Measurements from ENCODE around the gene SLC29A1. TPM values are rescaled to one million over a fixed set of nuclear protein-coding genes. Genes with fewer than 3 reads are reported as not detected.

SLC29A1 gene
- total RNA-seq, 1 experiment from 2014 or later, result 47.6 TPM

- in situ Hi-C loops (cut with HindIII; ENCODE audit: low pct_unique_long_range_greater_than_20kb, low sequenced_read_pairs), result no loop called here
- DNase-seq (ENCODE audit: low read depth), result peak; percentile 65
Measured at GRCh38 chr6:44247338-44248302, 24.2 kb downstream of the SLC29A1 start.

- in situ Hi-C loops (cut with HindIII; ENCODE audit: low pct_unique_long_range_greater_than_20kb, low sequenced_read_pairs), result no loop called here
- no peak for DNase-seq (ENCODE audit: low read depth)
Measured at GRCh38 chr6:44248579-44248978, 25.2 kb downstream of the SLC29A1 start.

GRCh38 chr6:44249082-44249748 is 25.8 kb downstream of the SLC29A1 start:
- no peak for DNase-seq (ENCODE audit: low read depth)
- in situ Hi-C loops (cut with HindIII; ENCODE audit: low pct_unique_long_range_greater_than_20kb, low sequenced_read_pairs), result no loop called here

- in situ Hi-C loops (cut with HindIII; ENCODE audit: low pct_unique_long_range_greater_than_20kb, low sequenced_read_pairs), result no loop called here
- no peak for DNase-seq (ENCODE audit: low read depth)
Measured at GRCh38 chr6:44250067-44250717, 26.8 kb downstream of the SLC29A1 start.

GRCh38 chr6:44250718-44251123 is 27.3 kb downstream of the SLC29A1 start:
- in situ Hi-C loops (cut with HindIII; ENCODE audit: low pct_unique_long_range_greater_than_20kb, low sequenced_read_pairs), result no loop called here
- no peak for DNase-seq (ENCODE audit: low read depth)

- DNase-seq (ENCODE audit: low read depth), result no peak
- in situ Hi-C loops (cut with HindIII; ENCODE audit: low pct_unique_long_range_greater_than_20kb, low sequenced_read_pairs), result no loop called here
Measured at GRCh38 chr6:44251576-44252524, 28.5 kb downstream of the SLC29A1 start.

- in situ Hi-C loops (cut with HindIII; ENCODE audit: low pct_unique_long_range_greater_than_20kb, low sequenced_read_pairs), result no loop called here
- DNase-seq (ENCODE audit: low read depth), result peak; percentile 43
Measured at GRCh38 chr6:44253307-44254101, 30.1 kb downstream of the SLC29A1 start.

GRCh38 chr6:44254191-44255104 is 31.1 kb downstream of the SLC29A1 start:
- peak; percentile 26 for DNase-seq (ENCODE audit: low read depth)

GRCh38 chr6:44255105-44255808 is 31.9 kb downstream of the SLC29A1 start:
- no peak for DNase-seq (ENCODE audit: low read depth)
- in situ Hi-C loops (cut with HindIII; ENCODE audit: low pct_unique_long_range_greater_than_20kb, low sequenced_read_pairs), result no loop called here

More at GRCh38 chr6:44254191-44255104, 31.1 kb downstream of the SLC29A1 start:
- in situ Hi-C loops (cut with HindIII; ENCODE audit: low pct_unique_long_range_greater_than_20kb, low sequenced_read_pairs), result no loop called here

GRCh38 chr6:44255871-44256774 is 32.7 kb downstream of the SLC29A1 start:
- in situ Hi-C loops (cut with HindIII; ENCODE audit: low pct_unique_long_range_greater_than_20kb, low sequenced_read_pairs), result no loop called here
- no peak for DNase-seq (ENCODE audit: low read depth)

- in situ Hi-C loops (cut with HindIII; ENCODE audit: low pct_unique_long_range_greater_than_20kb, low sequenced_read_pairs), result no loop called here
- no peak for DNase-seq (ENCODE audit: low read depth)
Measured at GRCh38 chr6:44256775-44257024, 33.3 kb downstream of the SLC29A1 start.

- in situ Hi-C loops (cut with HindIII; ENCODE audit: low pct_unique_long_range_greater_than_20kb, low sequenced_read_pairs), result no loop called here
- DNase-seq (ENCODE audit: low read depth), result peak; percentile 72
Measured at GRCh38 chr6:44257025-44257752, 33.8 kb downstream of the SLC29A1 start, which contains the start of gene SLC35B2. TSS of gene SLC35B2 (minus strand) at chr6:44257528. CDS start at chr6:44257410, 118 bp downstream.

- in situ Hi-C loops (cut with HindIII; ENCODE audit: low pct_unique_long_range_greater_than_20kb, low sequenced_read_pairs), result no loop called here
- DNase-seq (ENCODE audit: low read depth), result no peak
Measured at GRCh38 chr6:44257753-44258324, 34.4 kb downstream of the SLC29A1 start.

GRCh38 chr6:44258325-44258863 is 35.0 kb downstream of the SLC29A1 start:
- in situ Hi-C loops (cut with HindIII; ENCODE audit: low pct_unique_long_range_greater_than_20kb, low sequenced_read_pairs), result no loop called here

More at GRCh38 chr6:44258325-44258863, 35.0 kb downstream of the SLC29A1 start:
- DNase-seq (ENCODE audit: low read depth), result no peak

All from Caki2 (cell line).